ENCODE results near the gene NUCKS1. TPM values are rescaled to one million over a fixed set of nuclear protein-coding genes. Genes with fewer than 3 reads are reported as not detected.
A peak's percentile ranks its signal among the peaks of the same experiment; 100 is the strongest.

Gene NUCKS1
- total RNA-seq, 1 experiment from 2014 or later = 101 TPM

- no peak overlapping the region for H3K27ac ChIP-seq (ENCODE audit: low read length)
- H3K79me2 ChIP-seq (ENCODE audit: low read length) = no peaks in the 10 kb centered on the region
- no peaks in the 10 kb centered on the region for H4K20me1 ChIP-seq (ENCODE audit: low read length)
- ATAC-seq (no peak), DNase-seq (no peak)
- no peak overlapping the region for H3K9ac ChIP-seq (ENCODE audit: low read length)
- no peaks in the 10 kb centered on the region for H3K9me3 ChIP-seq (ENCODE audit: low read length)
- peaks cover 8% of the 10 kb centered on the region; the same call in 1 of the 2 replicates for H3K36me3 ChIP-seq (ENCODE audit: low read depth, low read length)
- H2AFZ ChIP-seq (ENCODE audit: low read length) = no peak overlapping the region
- BruUV-seq (replicated peaks) = no TSS peak
- TF ChIP-seq EZH2 (IDR thresholded peaks at IDR 0.05; ENCODE audit: low read length, unreplicated experiment) (no peak), EZH2phosphoT487 (IDR thresholded peaks at IDR 0.05; ENCODE audit: borderline replicate concordance, low read length) (no peak)
- TF ChIP-seq, protein P1, sequence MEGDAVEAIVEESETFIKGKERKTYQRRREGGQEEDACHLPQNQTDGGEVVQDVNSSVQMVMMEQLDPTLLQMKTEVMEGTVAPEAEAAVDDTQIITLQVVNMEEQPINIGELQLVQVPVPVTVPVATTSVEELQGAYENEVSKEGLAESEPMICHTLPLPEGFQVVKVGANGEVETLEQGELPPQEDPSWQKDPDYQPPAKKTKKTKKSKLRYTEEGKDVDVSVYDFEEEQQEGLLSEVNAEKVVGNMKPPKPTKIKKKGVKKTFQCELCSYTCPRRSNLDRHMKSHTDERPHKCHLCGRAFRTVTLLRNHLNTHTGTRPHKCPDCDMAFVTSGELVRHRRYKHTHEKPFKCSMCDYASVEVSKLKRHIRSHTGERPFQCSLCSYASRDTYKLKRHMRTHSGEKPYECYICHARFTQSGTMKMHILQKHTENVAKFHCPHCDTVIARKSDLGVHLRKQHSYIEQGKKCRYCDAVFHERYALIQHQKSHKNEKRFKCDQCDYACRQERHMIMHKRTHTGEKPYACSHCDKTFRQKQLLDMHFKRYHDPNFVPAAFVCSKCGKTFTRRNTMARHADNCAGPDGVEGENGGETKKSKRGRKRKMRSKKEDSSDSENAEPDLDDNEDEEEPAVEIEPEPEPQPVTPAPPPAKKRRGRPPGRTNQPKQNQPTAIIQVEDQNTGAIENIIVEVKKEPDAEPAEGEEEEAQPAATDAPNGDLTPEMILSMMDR (conservative IDR thresholded peaks at IDR 0.05; ENCODE audit: low read depth, low read length) = no peak
- H3K4me3 ChIP-seq (ENCODE audit: low read length) = no peak overlapping the region
- H3K4me2 ChIP-seq (ENCODE audit: low read length) = no peak overlapping the region
- H3K27me3 ChIP-seq (ENCODE audit: low read length) = no peaks in the 10 kb centered on the region
- no peaks in the 10 kb centered on the region for H3K9me2 ChIP-seq (replicated peaks; ENCODE audit: low read length)
- H3K4me1 ChIP-seq (ENCODE audit: insufficient read depth, low read length) = no peaks in the 10 kb centered on the region
- ChIA-PET POLR2A (ENCODE audit: unreplicated experiment) (no interaction called here), CTCF (interaction anchor here (0.6 to 3.1 kb wide), 6 partner anchors 67 to 185 kb away, joined by 3 to 48 read pairs (median 4); no protein-coding TSS in a partner anchor)
- H3F3A ChIP-seq (ENCODE audit: low read length, unreplicated experiment) = no peaks in the 10 kb centered on the region
- intact Hi-C loops (cut with micrococcal nuclease) = no loop called here
Measured at GRCh38 chr1:205792481-205792881, 42.5 kb upstream of the NUCKS1 start.

- Histone ChIP-seq H3K4me3 (ENCODE audit: low read length) (no peak overlapping the region), H2AFZ (ENCODE audit: low read length) (no peak overlapping the region), H3K27me3 (ENCODE audit: low read length) (no peaks in the 10 kb centered on the region), H3K4me1 (ENCODE audit: insufficient read depth, low read length) (no peaks in the 10 kb centered on the region), H3K9me2 (replicated peaks; ENCODE audit: low read length) (no peaks in the 10 kb centered on the region), H3K9me3 (ENCODE audit: low read length) (no peaks in the 10 kb centered on the region), H3K4me2 (ENCODE audit: low read length) (no peak overlapping the region), H3K9ac (ENCODE audit: low read length) (no peak overlapping the region), H3F3A (ENCODE audit: low read length, unreplicated experiment) (no peaks in the 10 kb centered on the region), H4K20me1 (ENCODE audit: low read length) (no peaks in the 10 kb centered on the region), H3K27ac (ENCODE audit: low read length) (no peak overlapping the region), H3K79me2 (ENCODE audit: low read length) (no peaks in the 10 kb centered on the region), H3K36me3 (ENCODE audit: low read depth, low read length) (peaks cover 6% of the 10 kb centered on the region; the same call in 1 of the 2 replicates)
- ChIA-PET POLR2A (ENCODE audit: unreplicated experiment) (no interaction called here), CTCF (interaction anchor here (0.6 to 3.1 kb wide), 6 partner anchors 67 to 185 kb away, joined by 3 to 48 read pairs (median 4); no protein-coding TSS in a partner anchor)
- ATAC-seq (peak; percentile 100), DNase-seq (peak; percentile 77)
- BruUV-seq (replicated peaks) = no TSS peak
- TF ChIP-seq, protein P1 (conservative IDR thresholded peaks at IDR 0.05; ENCODE audit: low read depth, low read length) = peak; percentile 93
- TF ChIP-seq EZH2 (IDR thresholded peaks at IDR 0.05; ENCODE audit: low read length, unreplicated experiment) (no peak), EZH2phosphoT487 (IDR thresholded peaks at IDR 0.05; ENCODE audit: borderline replicate concordance, low read length) (no peak)
- intact Hi-C loops (cut with micrococcal nuclease) = loop anchor here (1.0 kb wide), 4 partner anchors 22 to 315 kb away; partner anchors contain the start of gene SLC41A1
Measured at GRCh38 chr1:205791568-205792180, 41.7 kb upstream of the NUCKS1 start.

- H3K9me2 ChIP-seq (replicated peaks; ENCODE audit: low read length) = no peaks in the 10 kb centered on the region
- H2AFZ ChIP-seq (ENCODE audit: low read length) = no peak overlapping the region
- no peaks in the 10 kb centered on the region for H3K79me2 ChIP-seq (ENCODE audit: low read length)
- TF ChIP-seq EZH2 (IDR thresholded peaks at IDR 0.05; ENCODE audit: low read length, unreplicated experiment) (no peak), EZH2phosphoT487 (IDR thresholded peaks at IDR 0.05; ENCODE audit: borderline replicate concordance, low read length) (no peak)
- TF ChIP-seq, protein P1 (conservative IDR thresholded peaks at IDR 0.05; ENCODE audit: low read depth, low read length) = no peak
- DNase-seq (no peak), ATAC-seq (no peak)
- H3K4me1 ChIP-seq (ENCODE audit: insufficient read depth, low read length) = no peaks in the 10 kb centered on the region
- POLR2A ChIA-PET (ENCODE audit: unreplicated experiment) = no interaction called here
- no peak overlapping the region for H3K27ac ChIP-seq (ENCODE audit: low read length)
- intact Hi-C loops (cut with micrococcal nuclease) = no loop called here
- no TSS peak for BruUV-seq (replicated peaks)
- no peak overlapping the region for H3K9ac ChIP-seq (ENCODE audit: low read length)
- H3K9me3 ChIP-seq (ENCODE audit: low read length) = no peaks in the 10 kb centered on the region
- no peaks in the 10 kb centered on the region for H4K20me1 ChIP-seq (ENCODE audit: low read length)
- no peaks in the 10 kb centered on the region for H3F3A ChIP-seq (ENCODE audit: low read length, unreplicated experiment)
- no peaks in the 10 kb centered on the region for H3K27me3 ChIP-seq (ENCODE audit: low read length)
- H3K4me3 ChIP-seq (ENCODE audit: low read length) = no peak overlapping the region
- CTCF ChIA-PET = no interaction called here
- H3K4me2 ChIP-seq (ENCODE audit: low read length) = no peak overlapping the region
- peaks cover 6% of the 10 kb centered on the region; the same call in 1 of the 2 replicates for H3K36me3 ChIP-seq (ENCODE audit: low read depth, low read length)
Measured at GRCh38 chr1:205787287-205787916, 37.4 kb upstream of the NUCKS1 start.

Data from PC-3 (cell line).